Skin of body (tissue), 2 donors: Measurements from ENCODE around the gene GRAMD1B. TPM values are rescaled to one million over a fixed set of nuclear protein-coding genes. Genes with fewer than 3 reads are reported as not detected.
"Not testable (repeated sequence)": the region's sequence is repeated elsewhere in the genome, so short reads cannot be mapped to it uniquely, and the experiment has no call there.

ENCODE experiments used
- DNase-seq: peaks from one replicate; lab custom pipeline; 2025; lab: John Stamatoyannopoulos, UW
- total RNA-seq: library from RNA; depleted of rRNA; stranded (reverse); fragments of >200 nt; gene quantifications from one replicate; pipeline ENCODE4 v1.2.3, GENCODE V29; 2014

Gene GRAMD1B
- total RNA-seq, 1 donor from 2014 or later: 3.4 TPM

- DNase-seq: no peak
These were observed 137.4 kb downstream of the GRAMD1B start for GRCh38 chr11:123567466-123567865.

- DNase-seq: no peak
These were observed 138.3 kb downstream of the GRAMD1B start for GRCh38 chr11:123568367-123568870.

GRCh38 chr11:123569393-123569792, 139.3 kb downstream of the GRAMD1B start:
- no peak for DNase-seq

GRCh38 chr11:123570939-123571580, 141.0 kb downstream of the GRAMD1B start:
- DNase-seq: no peak

- not testable (repeated sequence) for DNase-seq
These were observed 142.7 kb downstream of the GRAMD1B start for GRCh38 chr11:123572791-123573190.

- no peak for DNase-seq
These were observed 143.2 kb downstream of the GRAMD1B start for GRCh38 chr11:123573286-123573685.

- no peak for DNase-seq
These were observed 145.4 kb downstream of the GRAMD1B start for GRCh38 chr11:123575441-123575840.

- no peak for DNase-seq
These were observed 146.0 kb downstream of the GRAMD1B start for GRCh38 chr11:123576082-123576481.

GRCh38 chr11:123576501-123576900, 146.4 kb downstream of the GRAMD1B start:
- no peak for DNase-seq

- DNase-seq: no peak
These were observed 147.1 kb downstream of the GRAMD1B start for GRCh38 chr11:123577081-123577598.

- DNase-seq: no peak
These were observed 148.9 kb downstream of the GRAMD1B start for GRCh38 chr11:123578778-123579481.

- no peak for DNase-seq
These were observed 149.4 kb downstream of the GRAMD1B start for GRCh38 chr11:123579482-123579812.

- no peak for DNase-seq
These were observed 150.1 kb downstream of the GRAMD1B start for GRCh38 chr11:123580137-123580536.

- no peak for DNase-seq
These were observed 150.6 kb downstream of the GRAMD1B start for GRCh38 chr11:123580557-123581275.

- no peak for DNase-seq
These were observed 151.8 kb downstream of the GRAMD1B start for GRCh38 chr11:123581651-123582399.

GRCh38 chr11:123582992-123583504, 153.0 kb downstream of the GRAMD1B start:
- DNase-seq: no peak

- DNase-seq: no peak
These were observed 154.1 kb downstream of the GRAMD1B start for GRCh38 chr11:123584186-123584585.

GRCh38 chr11:123584737-123585136, 154.7 kb downstream of the GRAMD1B start:
- no peak for DNase-seq

- DNase-seq: no peak
These were observed 155.1 kb downstream of the GRAMD1B start for GRCh38 chr11:123585206-123585605.

- DNase-seq: no peak
These were observed 155.6 kb downstream of the GRAMD1B start for GRCh38 chr11:123585706-123586105.

GRCh38 chr11:123586568-123586967, 156.5 kb downstream of the GRAMD1B start:
- DNase-seq: no peak
